Measurements from ENCODE around the gene CERS6. TPM values are rescaled to one million over a fixed set of nuclear protein-coding genes. Genes with fewer than 3 reads are reported as not detected.

CERS6 gene
- total and polyA plus RNA-seq, 8 donors = 3.2 to 18.0 (median 7.6) TPM

DNA sequence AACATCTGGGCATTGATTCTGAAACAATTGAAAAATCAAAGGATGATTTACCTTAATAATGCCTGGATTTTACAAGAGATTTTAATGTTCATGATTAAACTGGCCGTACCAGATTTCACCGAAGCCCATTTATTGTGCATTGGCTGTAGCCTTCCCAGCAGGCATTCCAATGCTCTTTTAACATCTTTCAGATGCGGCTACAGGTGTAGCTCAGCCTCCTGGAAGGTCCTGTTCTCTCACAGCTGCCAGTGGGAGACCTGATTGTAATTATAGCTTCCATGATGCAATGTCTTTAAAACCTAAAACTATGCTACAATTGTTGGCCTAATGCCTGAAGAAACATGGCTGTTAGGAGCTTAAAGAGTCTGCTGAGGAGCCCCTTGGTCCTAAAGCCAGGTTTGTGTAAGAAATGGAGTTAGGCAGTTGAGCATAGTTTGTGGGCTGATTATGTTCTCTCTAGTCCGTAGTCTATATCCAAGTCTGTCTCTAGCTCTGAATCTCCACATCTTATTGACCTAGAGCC lies 147.4 kb downstream of the CERS6 start:
- Histone ChIP-seq H3K36me3 (no peaks in the 10 kb centered on the region), H3K27ac (no peak overlapping the region), H3K9me3 (no peaks in the 10 kb centered on the region), H3K27me3 (no peaks in the 10 kb centered on the region), H3K4me3 (no peak overlapping the region), H3K4me1 (no peaks in the 10 kb centered on the region)
- 97 to 98% methylated on average over 4 of the region's 4 CpGs for WGBS, 2 donors
- intact Hi-C loops (cut with DNase I) = no loop called here
- ATAC-seq (no peak), FAIRE-seq (no peak), DNase-seq (no peak)
- TF ChIP-seq, protein P1, sequence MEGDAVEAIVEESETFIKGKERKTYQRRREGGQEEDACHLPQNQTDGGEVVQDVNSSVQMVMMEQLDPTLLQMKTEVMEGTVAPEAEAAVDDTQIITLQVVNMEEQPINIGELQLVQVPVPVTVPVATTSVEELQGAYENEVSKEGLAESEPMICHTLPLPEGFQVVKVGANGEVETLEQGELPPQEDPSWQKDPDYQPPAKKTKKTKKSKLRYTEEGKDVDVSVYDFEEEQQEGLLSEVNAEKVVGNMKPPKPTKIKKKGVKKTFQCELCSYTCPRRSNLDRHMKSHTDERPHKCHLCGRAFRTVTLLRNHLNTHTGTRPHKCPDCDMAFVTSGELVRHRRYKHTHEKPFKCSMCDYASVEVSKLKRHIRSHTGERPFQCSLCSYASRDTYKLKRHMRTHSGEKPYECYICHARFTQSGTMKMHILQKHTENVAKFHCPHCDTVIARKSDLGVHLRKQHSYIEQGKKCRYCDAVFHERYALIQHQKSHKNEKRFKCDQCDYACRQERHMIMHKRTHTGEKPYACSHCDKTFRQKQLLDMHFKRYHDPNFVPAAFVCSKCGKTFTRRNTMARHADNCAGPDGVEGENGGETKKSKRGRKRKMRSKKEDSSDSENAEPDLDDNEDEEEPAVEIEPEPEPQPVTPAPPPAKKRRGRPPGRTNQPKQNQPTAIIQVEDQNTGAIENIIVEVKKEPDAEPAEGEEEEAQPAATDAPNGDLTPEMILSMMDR (IDR thresholded peaks at IDR 0.05) = no peak

DNA sequence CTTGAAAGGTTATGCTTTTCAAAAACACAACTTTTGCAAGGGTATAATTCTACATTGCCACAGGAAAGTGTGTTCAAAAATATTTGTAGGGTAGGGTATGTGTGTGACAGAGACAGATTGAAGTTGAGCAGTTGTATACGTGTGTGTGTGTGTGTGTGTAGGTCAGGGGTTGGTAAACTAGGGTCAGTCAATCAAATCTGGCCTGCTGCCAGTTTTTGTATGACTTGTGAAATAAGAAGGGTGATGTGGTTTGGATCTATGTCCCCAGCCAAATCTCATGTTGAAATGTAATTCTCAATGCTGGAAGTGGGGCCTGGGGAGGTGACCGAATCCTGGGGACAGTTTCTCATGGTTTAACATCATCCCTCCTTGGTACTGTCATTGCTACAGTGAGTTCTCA lies 148.2 kb downstream of the CERS6 start:
- TF ChIP-seq, protein P1 (IDR thresholded peaks at IDR 0.05) = no peak
- FAIRE-seq = no peak
- no peak for DNase-seq
- no peaks in the 10 kb centered on the region for H3K4me1 ChIP-seq
- no peaks in the 10 kb centered on the region for H3K27me3 ChIP-seq
- no peak overlapping the region for H3K27ac ChIP-seq
- WGBS, 2 donors = 79 to 88% methylated on average over 2 of the region's 2 CpGs
- H3K9me3 ChIP-seq = no peaks in the 10 kb centered on the region
- no peak overlapping the region for H3K4me3 ChIP-seq
- ATAC-seq = no peak
- intact Hi-C loops (cut with DNase I) = no loop called here
- no peaks in the 10 kb centered on the region for H3K36me3 ChIP-seq

DNA sequence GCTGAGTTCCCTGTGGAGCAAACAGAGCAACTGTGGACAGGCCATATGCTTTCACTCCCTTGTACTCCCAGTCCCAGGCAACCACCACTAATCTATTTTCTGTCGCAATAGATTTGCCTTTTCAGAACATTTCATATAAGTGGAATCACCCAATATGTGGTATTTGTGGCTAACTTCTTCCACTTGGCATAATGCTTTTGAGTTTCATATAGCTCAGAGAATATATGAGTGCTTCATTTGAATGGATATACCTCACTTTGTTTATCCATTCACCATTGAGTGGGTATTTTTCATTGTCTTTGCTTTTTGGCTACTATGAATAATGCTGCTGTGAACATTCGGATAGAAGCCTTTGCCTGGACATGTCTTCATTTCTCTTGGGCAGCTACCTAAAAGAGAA lies 151.9 kb downstream of the CERS6 start:
- WGBS, 2 donors = 90 to 92% methylated on average over 2 of the region's 2 CpGs
- FAIRE-seq = no peak

DNA sequence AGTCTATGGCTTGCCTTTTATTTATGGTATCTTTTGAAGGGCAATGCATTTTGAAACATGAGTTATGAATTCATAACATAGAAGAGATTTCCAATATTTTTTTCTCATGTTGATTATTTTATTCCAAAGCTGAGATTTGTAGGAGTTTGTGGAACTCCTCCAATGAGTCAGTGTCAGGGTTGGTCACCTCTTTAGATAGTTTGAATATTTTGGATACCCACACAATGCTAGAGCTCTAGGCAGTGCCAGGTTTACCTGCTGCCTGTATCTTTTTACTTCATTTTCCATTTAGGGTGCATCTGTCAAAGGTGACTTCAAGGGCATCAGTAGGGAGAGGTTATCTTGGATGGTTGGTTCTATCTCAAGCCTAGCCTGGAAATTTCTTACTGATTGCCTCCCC lies 152.7 kb downstream of the CERS6 start:
- no peak overlapping the region for H3K4me3 ChIP-seq
- no peaks in the 10 kb centered on the region for H3K4me1 ChIP-seq
- ATAC-seq (no peak), FAIRE-seq (no peak), DNase-seq (no peak)
- H3K36me3 ChIP-seq = no peaks in the 10 kb centered on the region
- intact Hi-C loops (cut with DNase I) = no loop called here
- TF ChIP-seq, protein P1 (IDR thresholded peaks at IDR 0.05) = no peak
- no peak overlapping the region for H3K27ac ChIP-seq
- H3K9me3 ChIP-seq = no peaks in the 10 kb centered on the region
- H3K27me3 ChIP-seq = no peaks in the 10 kb centered on the region

More for the DNA sequence above, 151.9 kb downstream of the CERS6 start:
- intact Hi-C loops (cut with DNase I) = no loop called here
- no peak for DNase-seq
- no peaks in the 10 kb centered on the region for H3K4me1 ChIP-seq
- no peak overlapping the region for H3K4me3 ChIP-seq
- H3K27ac ChIP-seq = no peak overlapping the region
- no peaks in the 10 kb centered on the region for H3K36me3 ChIP-seq
- no peaks in the 10 kb centered on the region for H3K27me3 ChIP-seq
- TF ChIP-seq, protein P1 (IDR thresholded peaks at IDR 0.05) = no peak
- ATAC-seq = no peak
- no peaks in the 10 kb centered on the region for H3K9me3 ChIP-seq

DNA sequence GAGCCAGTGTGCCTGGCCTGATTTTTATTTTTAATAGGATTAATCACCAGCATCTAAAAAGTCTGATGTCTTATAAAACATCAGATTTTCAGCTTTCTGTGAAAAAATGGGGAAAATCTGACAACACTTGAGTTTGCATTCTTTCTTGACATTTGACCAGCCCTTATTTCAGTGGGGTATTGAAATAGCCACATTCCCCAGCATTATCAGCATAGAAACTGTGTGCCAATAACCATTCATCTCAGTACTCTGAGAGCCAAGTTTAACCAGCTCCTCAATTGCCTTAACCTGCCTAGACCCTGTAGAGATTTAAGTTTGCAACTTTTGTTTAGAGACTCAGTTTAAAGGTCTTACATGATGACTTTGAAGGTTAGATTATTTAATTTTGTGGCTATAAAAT lies 155.0 kb downstream of the CERS6 start:
- TF ChIP-seq, protein P1 (IDR thresholded peaks at IDR 0.05) = no peak
- Histone ChIP-seq H3K4me1 (no peaks in the 10 kb centered on the region), H3K27ac (no peak overlapping the region), H3K27me3 (no peaks in the 10 kb centered on the region), H3K4me3 (no peak overlapping the region), H3K36me3 (no peaks in the 10 kb centered on the region), H3K9me3 (no peaks in the 10 kb centered on the region)
- DNase-seq (no peak), FAIRE-seq (no peak), ATAC-seq (no peak)
- intact Hi-C loops (cut with DNase I) = no loop called here
